ENCODE results near the gene ZBTB37. TPM values are rescaled to one million over a fixed set of nuclear protein-coding genes. Genes with fewer than 3 reads are reported as not detected.

Gene ZBTB37
- total and polyA plus RNA-seq, 4 donors = 0.67 to 6.1 (median 3.3) TPM

DNA sequence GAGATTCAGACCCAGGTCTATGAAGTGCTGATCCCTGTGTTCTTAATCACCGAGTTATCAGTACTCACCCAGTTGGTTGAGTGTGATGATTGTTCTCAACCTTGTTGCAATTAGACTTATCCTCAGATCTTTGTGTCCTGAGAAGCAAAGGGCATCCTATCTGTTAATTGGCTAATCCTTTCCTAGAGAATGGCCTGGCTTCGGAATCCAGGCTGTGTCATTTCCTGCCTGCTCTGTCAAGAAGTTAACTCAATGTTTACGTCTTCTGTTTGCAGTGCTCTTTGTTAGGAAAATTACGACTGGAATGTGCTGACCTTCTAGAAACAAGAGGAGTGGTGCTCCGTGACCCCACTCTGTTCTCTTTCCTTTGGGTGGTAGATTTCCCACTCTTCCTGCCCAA is 15.1 kb upstream of the ZBTB37 start:
- no peak overlapping the region for H3K4me3 ChIP-seq (ENCODE audit: low read depth in 1 of 3, low read length in 3 of 3)
- H3K27ac ChIP-seq (ENCODE audit: low read depth in 1 of 2, low read length in 2 of 2) = peak overlapping the region in 1 of 2 donors; percentile 17
- H3K27me3 ChIP-seq (ENCODE audit: control insufficient read depth in 4 of 4, insufficient read depth in 4 of 4, low read length in 3 of 4) = no peaks in the 10 kb centered on the region
- TF ChIP-seq EGR1 (IDR thresholded peaks at IDR 0.05; ENCODE audit: low read depth in 2 of 2) (no peak), SP1 (IDR thresholded peaks at IDR 0.05) (peak; percentile 31), NR2F2 (IDR thresholded peaks at IDR 0.05) (peak; percentile 56)
- no peaks in the 10 kb centered on the region for H3K4me1 ChIP-seq (ENCODE audit: control insufficient read depth in 4 of 4, insufficient read depth in 4 of 4, low read length in 3 of 4)
- DNase-seq (ENCODE audit: low spot score) = no peak
- H3K9me3 ChIP-seq (ENCODE audit: control insufficient read depth in 4 of 4, low read length in 3 of 4) = no peaks in the 10 kb centered on the region
- no peak overlapping the region for H3K9ac ChIP-seq (ENCODE audit: low read depth in 1 of 2, low read length in 2 of 2)
- 75% methylated on average over 5 of the region's 5 CpGs for WGBS
- H3K36me3 ChIP-seq (ENCODE audit: control insufficient read depth in 4 of 4, insufficient read depth in 3 of 4, low read depth in 1 of 4, low read length in 3 of 4) = peaks cover 0 to 8% (median 4%) of the 10 kb centered on the region in 4 donors

DNA sequence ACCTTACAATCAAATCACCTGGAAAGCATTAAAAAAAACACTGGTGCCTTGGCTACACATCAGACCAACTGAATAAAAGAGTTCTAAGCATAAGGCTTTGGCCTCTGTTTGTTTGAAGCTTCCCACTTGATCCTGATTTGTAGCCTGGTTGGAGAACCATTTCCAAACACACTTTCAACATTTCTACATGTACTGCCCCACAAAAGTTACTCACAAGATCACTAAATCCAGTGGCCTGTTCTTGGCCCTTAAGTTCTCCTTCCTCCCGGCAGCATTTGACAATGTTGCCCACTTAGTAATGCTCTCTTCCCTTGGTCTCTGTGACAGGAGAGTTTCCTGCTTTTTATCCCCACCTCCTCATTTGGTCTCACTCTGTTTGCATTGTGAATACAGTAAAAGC is 12.2 kb upstream of the ZBTB37 start:
- H3K9me3 ChIP-seq (ENCODE audit: control insufficient read depth in 4 of 4, low read length in 3 of 4) = no peaks in the 10 kb centered on the region
- WGBS = 88% methylated on average over 1 of the region's 1 CpG
- H3K27ac ChIP-seq (ENCODE audit: low read depth in 1 of 2, low read length in 2 of 2) = no peak overlapping the region
- H3K4me3 ChIP-seq (ENCODE audit: low read depth in 1 of 3, low read length in 3 of 3) = no peak overlapping the region
- H3K9ac ChIP-seq (ENCODE audit: low read depth in 1 of 2, low read length in 2 of 2) = no peak overlapping the region
- DNase-seq (ENCODE audit: low spot score) = no peak
- no peaks in the 10 kb centered on the region for H3K4me1 ChIP-seq (ENCODE audit: control insufficient read depth in 4 of 4, insufficient read depth in 4 of 4, low read length in 3 of 4)
- TF ChIP-seq, protein P1, sequence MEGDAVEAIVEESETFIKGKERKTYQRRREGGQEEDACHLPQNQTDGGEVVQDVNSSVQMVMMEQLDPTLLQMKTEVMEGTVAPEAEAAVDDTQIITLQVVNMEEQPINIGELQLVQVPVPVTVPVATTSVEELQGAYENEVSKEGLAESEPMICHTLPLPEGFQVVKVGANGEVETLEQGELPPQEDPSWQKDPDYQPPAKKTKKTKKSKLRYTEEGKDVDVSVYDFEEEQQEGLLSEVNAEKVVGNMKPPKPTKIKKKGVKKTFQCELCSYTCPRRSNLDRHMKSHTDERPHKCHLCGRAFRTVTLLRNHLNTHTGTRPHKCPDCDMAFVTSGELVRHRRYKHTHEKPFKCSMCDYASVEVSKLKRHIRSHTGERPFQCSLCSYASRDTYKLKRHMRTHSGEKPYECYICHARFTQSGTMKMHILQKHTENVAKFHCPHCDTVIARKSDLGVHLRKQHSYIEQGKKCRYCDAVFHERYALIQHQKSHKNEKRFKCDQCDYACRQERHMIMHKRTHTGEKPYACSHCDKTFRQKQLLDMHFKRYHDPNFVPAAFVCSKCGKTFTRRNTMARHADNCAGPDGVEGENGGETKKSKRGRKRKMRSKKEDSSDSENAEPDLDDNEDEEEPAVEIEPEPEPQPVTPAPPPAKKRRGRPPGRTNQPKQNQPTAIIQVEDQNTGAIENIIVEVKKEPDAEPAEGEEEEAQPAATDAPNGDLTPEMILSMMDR (IDR thresholded peaks at IDR 0.05; ENCODE audit: low read depth, low read length, missing input control) = no peak
- TF ChIP-seq, protein P2, sequence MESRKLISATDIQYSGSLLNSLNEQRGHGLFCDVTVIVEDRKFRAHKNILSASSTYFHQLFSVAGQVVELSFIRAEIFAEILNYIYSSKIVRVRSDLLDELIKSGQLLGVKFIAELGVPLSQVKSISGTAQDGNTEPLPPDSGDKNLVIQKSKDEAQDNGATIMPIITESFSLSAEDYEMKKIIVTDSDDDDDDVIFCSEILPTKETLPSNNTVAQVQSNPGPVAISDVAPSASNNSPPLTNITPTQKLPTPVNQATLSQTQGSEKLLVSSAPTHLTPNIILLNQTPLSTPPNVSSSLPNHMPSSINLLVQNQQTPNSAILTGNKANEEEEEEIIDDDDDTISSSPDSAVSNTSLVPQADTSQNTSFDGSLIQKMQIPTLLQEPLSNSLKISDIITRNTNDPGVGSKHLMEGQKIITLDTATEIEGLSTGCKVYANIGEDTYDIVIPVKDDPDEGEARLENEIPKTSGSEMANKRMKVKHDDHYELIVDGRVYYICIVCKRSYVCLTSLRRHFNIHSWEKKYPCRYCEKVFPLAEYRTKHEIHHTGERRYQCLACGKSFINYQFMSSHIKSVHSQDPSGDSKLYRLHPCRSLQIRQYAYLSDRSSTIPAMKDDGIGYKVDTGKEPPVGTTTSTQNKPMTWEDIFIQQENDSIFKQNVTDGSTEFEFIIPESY (IDR thresholded peaks at IDR 0.05) = no peak
- no peak for TF ChIP-seq RXRA (IDR thresholded peaks at IDR 0.05)
- no peaks in the 10 kb centered on the region for H3K27me3 ChIP-seq (ENCODE audit: control insufficient read depth in 4 of 4, insufficient read depth in 4 of 4, low read length in 3 of 4)
- peaks cover 2 to 10% (median 6%) of the 10 kb centered on the region in 4 donors for H3K36me3 ChIP-seq (ENCODE audit: control insufficient read depth in 4 of 4, insufficient read depth in 3 of 4, low read depth in 1 of 4, low read length in 3 of 4)

DNA sequence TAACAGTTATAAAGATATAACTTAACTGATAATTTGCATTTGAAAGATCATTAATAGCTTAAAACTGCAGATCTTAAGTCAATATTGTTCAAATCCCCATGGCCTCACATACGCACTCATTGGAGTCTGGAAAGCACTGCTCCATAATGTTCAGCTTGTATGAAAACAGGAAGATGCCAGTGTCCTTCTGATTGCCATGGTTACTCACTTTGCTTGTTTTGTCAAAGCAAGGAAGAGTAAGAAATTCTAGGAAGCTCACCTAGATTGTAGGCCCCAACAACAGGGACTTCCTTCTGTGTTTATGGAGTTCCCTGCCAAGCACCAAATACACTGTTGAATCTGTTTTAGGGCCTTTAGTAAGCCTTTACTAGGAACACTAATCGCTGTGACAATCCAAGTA is 11.3 kb upstream of the ZBTB37 start:
- Histone ChIP-seq H3K9me3 (ENCODE audit: control insufficient read depth in 4 of 4, low read length in 3 of 4) (no peaks in the 10 kb centered on the region), H3K27ac (ENCODE audit: low read depth in 1 of 2, low read length in 2 of 2) (no peak overlapping the region), H3K27me3 (ENCODE audit: control insufficient read depth in 4 of 4, insufficient read depth in 4 of 4, low read length in 3 of 4) (no peaks in the 10 kb centered on the region), H3K36me3 (ENCODE audit: control insufficient read depth in 4 of 4, insufficient read depth in 3 of 4, low read depth in 1 of 4, low read length in 3 of 4) (peaks cover 2 to 10% (median 6%) of the 10 kb centered on the region in 4 donors), H3K4me1 (ENCODE audit: control insufficient read depth in 4 of 4, insufficient read depth in 4 of 4, low read length in 3 of 4) (no peaks in the 10 kb centered on the region), H3K9ac (ENCODE audit: low read depth in 1 of 2, low read length in 2 of 2) (no peak overlapping the region), H3K4me3 (ENCODE audit: low read depth in 1 of 3, low read length in 3 of 3) (no peak overlapping the region)
- DNase-seq (ENCODE audit: low spot score) = no peak
- 96% methylated on average over 2 of the region's 2 CpGs for WGBS
- TF ChIP-seq FOXA1 (IDR thresholded peaks at IDR 0.05) (no peak), RAD21 (IDR thresholded peaks at IDR 0.05) (no peak), NR2F2 (IDR thresholded peaks at IDR 0.05) (no peak), FOXA2 (IDR thresholded peaks at IDR 0.05) (no peak), HNF4G (IDR thresholded peaks at IDR 0.05) (no peak), RXRA (IDR thresholded peaks at IDR 0.05) (no peak), GABPA (IDR thresholded peaks at IDR 0.05 in 1 of 2, conservative IDR thresholded peaks at IDR 0.05 in 1 of 2) (no peak), TAF1 (conservative IDR thresholded peaks at IDR 0.05) (no peak), SP1 (IDR thresholded peaks at IDR 0.05) (no peak), JUND (IDR thresholded peaks at IDR 0.05) (no peak), HNF4A (conservative IDR thresholded peaks at IDR 0.05) (no peak)
- TF ChIP-seq, protein P3, sequence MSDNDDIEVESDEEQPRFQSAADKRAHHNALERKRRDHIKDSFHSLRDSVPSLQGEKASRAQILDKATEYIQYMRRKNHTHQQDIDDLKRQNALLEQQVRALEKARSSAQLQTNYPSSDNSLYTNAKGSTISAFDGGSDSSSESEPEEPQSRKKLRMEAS (IDR thresholded peaks at IDR 0.05) = no peak
- TF ChIP-seq, protein P4, sequence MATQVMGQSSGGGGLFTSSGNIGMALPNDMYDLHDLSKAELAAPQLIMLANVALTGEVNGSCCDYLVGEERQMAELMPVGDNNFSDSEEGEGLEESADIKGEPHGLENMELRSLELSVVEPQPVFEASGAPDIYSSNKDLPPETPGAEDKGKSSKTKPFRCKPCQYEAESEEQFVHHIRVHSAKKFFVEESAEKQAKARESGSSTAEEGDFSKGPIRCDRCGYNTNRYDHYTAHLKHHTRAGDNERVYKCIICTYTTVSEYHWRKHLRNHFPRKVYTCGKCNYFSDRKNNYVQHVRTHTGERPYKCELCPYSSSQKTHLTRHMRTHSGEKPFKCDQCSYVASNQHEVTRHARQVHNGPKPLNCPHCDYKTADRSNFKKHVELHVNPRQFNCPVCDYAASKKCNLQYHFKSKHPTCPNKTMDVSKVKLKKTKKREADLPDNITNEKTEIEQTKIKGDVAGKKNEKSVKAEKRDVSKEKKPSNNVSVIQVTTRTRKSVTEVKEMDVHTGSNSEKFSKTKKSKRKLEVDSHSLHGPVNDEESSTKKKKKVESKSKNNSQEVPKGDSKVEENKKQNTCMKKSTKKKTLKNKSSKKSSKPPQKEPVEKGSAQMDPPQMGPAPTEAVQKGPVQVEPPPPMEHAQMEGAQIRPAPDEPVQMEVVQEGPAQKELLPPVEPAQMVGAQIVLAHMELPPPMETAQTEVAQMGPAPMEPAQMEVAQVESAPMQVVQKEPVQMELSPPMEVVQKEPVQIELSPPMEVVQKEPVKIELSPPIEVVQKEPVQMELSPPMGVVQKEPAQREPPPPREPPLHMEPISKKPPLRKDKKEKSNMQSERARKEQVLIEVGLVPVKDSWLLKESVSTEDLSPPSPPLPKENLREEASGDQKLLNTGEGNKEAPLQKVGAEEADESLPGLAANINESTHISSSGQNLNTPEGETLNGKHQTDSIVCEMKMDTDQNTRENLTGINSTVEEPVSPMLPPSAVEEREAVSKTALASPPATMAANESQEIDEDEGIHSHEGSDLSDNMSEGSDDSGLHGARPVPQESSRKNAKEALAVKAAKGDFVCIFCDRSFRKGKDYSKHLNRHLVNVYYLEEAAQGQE (IDR thresholded peaks at IDR 0.05) = no peak
- TF ChIP-seq, protein P5, sequence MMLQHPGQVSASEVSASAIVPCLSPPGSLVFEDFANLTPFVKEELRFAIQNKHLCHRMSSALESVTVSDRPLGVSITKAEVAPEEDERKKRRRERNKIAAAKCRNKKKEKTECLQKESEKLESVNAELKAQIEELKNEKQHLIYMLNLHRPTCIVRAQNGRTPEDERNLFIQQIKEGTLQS (IDR thresholded peaks at IDR 0.05) = no peak
- TF ChIP-seq, protein P2 (IDR thresholded peaks at IDR 0.05) = no peak
